A673 (cell line): ENCODE data around the gene NKX2-3.

Source experiments
- EZH2 ChIP-seq: fragments of 200-600 bp; sonication (generic); IDR thresholded peaks from 2 replicates; pipeline ENCODE4 v1.6.1; 2017; ENCODE audit warnings: borderline replicate concordance, low read depth, mild to moderate bottlenecking, mixed read lengths, antibody characterized with exemption, low read length; ENCODE audit not compliant: poor library complexity, severe bottlenecking
- TF ChIP-seq, protein P1 (sequence below): fragments of 300-800, 200-600 bp; sonication (generic); conservative IDR thresholded peaks from 2 replicates; pipeline ENCODE4 v1.5.1; 2017; ENCODE audit warnings: low read depth, mild to moderate bottlenecking, antibody characterized with exemption, low read length, moderate library complexity, mixed read lengths

DNA sequence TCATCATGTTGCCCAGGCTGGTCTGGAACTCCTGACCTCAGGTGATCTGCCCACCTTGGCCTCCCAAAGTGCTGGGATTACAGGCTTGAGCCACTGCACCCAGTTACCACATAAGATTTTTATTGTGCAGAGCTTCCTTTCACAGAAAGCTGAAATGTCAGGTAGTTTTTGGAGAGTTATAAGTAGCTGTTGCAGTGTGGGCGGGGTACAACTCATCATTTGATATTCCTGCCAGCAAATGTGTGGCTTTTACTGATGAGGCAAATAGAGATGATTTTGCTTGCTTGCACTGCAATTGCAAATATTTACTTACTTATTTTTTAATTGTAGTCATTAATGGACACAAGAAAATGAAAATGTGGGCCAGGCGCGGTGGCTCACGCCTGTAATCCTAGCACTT lies 32.4 kb downstream of the NKX2-3 start:
- TF ChIP-seq, protein P1, sequence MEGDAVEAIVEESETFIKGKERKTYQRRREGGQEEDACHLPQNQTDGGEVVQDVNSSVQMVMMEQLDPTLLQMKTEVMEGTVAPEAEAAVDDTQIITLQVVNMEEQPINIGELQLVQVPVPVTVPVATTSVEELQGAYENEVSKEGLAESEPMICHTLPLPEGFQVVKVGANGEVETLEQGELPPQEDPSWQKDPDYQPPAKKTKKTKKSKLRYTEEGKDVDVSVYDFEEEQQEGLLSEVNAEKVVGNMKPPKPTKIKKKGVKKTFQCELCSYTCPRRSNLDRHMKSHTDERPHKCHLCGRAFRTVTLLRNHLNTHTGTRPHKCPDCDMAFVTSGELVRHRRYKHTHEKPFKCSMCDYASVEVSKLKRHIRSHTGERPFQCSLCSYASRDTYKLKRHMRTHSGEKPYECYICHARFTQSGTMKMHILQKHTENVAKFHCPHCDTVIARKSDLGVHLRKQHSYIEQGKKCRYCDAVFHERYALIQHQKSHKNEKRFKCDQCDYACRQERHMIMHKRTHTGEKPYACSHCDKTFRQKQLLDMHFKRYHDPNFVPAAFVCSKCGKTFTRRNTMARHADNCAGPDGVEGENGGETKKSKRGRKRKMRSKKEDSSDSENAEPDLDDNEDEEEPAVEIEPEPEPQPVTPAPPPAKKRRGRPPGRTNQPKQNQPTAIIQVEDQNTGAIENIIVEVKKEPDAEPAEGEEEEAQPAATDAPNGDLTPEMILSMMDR: no peak
- no peak for TF ChIP-seq EZH2
